Immature natural killer cell (primary cell): ENCODE measurements around the gene NFKBIE. TPM values are rescaled to one million over a fixed set of nuclear protein-coding genes. Genes with fewer than 3 reads are reported as not detected.

Experiments used
- DNase-seq, 3 donors: peaks; one replicate each; pipeline ENCODE4 v3.0.0; 2022; ENCODE audit warnings: mixed read lengths in 1 of 3
- H3K27ac Mint-ChIP-seq, 6 donors: one replicate each; pipeline ENCODE4 v1.8.0; 2020; ENCODE audit warnings: mixed read lengths in 6 of 6, mild to moderate bottlenecking in 5 of 6, inconsistent platforms in 4 of 6, moderate library complexity in 3 of 6
- H3K27me3 Mint-ChIP-seq, 3 donors: one replicate each; pipeline ENCODE4 v1.8.0; 2020 to 2021; ENCODE audit warnings: low read depth in 3 of 3, mild to moderate bottlenecking in 3 of 3, mixed read lengths in 3 of 3, moderate library complexity in 3 of 3, inconsistent platforms in 1 of 3
- H3K36me3 Mint-ChIP-seq, 3 donors: one replicate each; pipeline ENCODE4 v1.8.0; 2020; ENCODE audit warnings: mixed read lengths in 3 of 3, inconsistent platforms in 2 of 3, mild to moderate bottlenecking in 2 of 3
- H3K4me1 Mint-ChIP-seq, 2 donors: one replicate each; pipeline ENCODE4 v1.8.0; 2020; ENCODE audit warnings: inconsistent platforms in 2 of 2, mild to moderate bottlenecking in 2 of 2, mixed read lengths in 2 of 2, moderate library complexity in 1 of 2
- H3K4me3 Mint-ChIP-seq, 5 donors: one replicate each; pipeline ENCODE4 v1.8.0; 2020; ENCODE audit warnings: mild to moderate bottlenecking in 5 of 5, mixed read lengths in 5 of 5, inconsistent platforms in 3 of 5, moderate library complexity in 3 of 5
- H3K9me3 Mint-ChIP-seq, 6 donors: one replicate each; pipeline ENCODE4 v1.8.0; 2020; ENCODE audit warnings: mild to moderate bottlenecking in 6 of 6, mixed read lengths in 6 of 6, inconsistent platforms in 4 of 6, moderate library complexity in 3 of 6
- polyA plus RNA-seq, 3 donors: library from polyadenylated mRNA; unstranded; fragments of 300-500 nt; fragmentation: Illumina TruSeq; gene quantifications; one replicate each; pipeline ENCODE4 v1.2.3, GENCODE V29; 2021

The NFKBIE gene
- polyA plus RNA-seq, 3 donors from 2014 or later: 3.8 to 8.4 (median 8.3) TPM

GRCh38 chr6:44225579-44226325 is 39.6 kb downstream of the NFKBIE start:
- peaks cover 6 to 9% (median 7%) of the 10 kb centered on the region in 3 donors for H3K27me3 Mint-ChIP-seq
- H3K4me3 Mint-ChIP-seq: peak overlapping the region in 1 of 5 donors; percentile 49
- no peaks in the 10 kb centered on the region for H3K9me3 Mint-ChIP-seq
- no peak for DNase-seq
- H3K36me3 Mint-ChIP-seq: no peaks in the 10 kb centered on the region
- no peak overlapping the region for H3K27ac Mint-ChIP-seq
- H3K4me1 Mint-ChIP-seq: peaks cover 17 to 19% of the 10 kb centered on the region in 2 donors

DNA sequence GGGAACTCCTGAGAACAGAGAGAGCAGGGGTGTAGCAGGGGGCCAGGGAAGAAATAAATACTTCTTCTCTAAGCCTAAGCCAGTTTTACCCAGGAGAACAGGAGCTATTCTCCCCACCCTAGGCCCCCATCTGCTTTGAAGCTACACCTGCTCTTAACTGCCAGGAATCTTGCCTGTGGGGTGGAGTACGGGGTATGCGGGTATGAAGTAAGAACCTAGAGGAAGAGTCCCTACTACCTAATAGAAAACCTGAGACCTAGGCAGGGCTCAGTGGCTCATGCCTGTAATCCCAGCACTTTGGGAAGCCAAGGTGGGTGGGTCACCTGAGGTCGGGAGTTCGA is 40.4 kb downstream of the NFKBIE start:
- Mint-ChIP-seq H3K9me3 (no peaks in the 10 kb centered on the region), H3K4me3 (peak overlapping the region in 2 of 5 donors; percentile 75 to 81), H3K4me1 (peaks cover 17 to 21% of the 10 kb centered on the region in 2 donors), H3K36me3 (no peaks in the 10 kb centered on the region), H3K27ac (no peak overlapping the region), H3K27me3 (peaks cover 6 to 9% (median 7%) of the 10 kb centered on the region in 3 donors)
- DNase-seq: no peak

DNA sequence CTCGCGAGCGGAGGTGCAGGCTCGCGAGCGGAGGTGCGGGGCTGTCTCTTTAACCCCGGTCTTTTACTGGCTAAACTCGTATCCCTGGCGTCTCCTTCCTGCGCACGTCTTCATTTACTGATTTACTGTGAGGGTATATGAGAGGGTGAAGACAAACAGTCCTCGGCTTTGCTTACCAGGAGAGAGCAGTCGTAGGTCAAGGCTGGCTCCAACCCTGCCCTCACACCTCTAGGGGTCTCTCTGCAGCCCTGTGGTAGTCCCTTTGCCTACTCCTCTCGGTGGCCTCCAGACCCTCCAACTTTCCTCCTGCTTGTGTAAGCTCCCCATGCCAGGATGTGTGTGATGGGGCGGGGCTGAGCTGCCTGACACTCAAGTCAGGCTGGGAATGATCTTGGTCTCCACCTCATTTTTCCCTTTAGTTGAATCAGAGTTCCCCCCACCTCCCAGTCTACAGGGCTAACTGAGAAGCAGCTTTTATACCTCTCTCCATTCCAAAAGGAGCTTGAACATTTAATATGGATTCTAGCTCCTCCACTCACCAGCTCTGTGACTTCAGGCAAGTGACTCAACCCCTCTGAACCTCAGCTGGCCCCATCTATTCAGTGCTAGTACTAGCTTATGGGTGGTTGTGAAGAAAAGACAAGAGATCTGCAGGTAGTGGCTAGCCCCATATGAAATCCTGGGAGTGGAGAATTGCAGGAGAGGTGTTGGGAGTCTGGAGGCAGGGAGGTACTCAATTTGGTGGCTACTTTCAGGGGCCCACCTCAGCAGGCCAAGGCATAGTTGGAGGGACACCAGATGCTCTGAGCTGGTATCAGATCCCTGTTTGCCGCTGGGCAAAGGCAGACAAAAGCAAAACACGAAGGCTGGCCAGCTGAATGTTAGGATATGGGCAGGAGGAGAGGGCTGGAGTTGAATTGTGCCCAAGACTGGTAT is 41.1 kb downstream of the NFKBIE start:
- H3K36me3 Mint-ChIP-seq: no peaks in the 10 kb centered on the region
- peaks cover 6 to 8% (median 7%) of the 10 kb centered on the region in 3 donors for H3K27me3 Mint-ChIP-seq
- H3K9me3 Mint-ChIP-seq: no peaks in the 10 kb centered on the region
- DNase-seq: no peak
- peak overlapping the region in 2 of 6 donors; percentile 28 to 60 for H3K27ac Mint-ChIP-seq
- H3K4me3 Mint-ChIP-seq: peak overlapping the region; percentile 75 to 84 (median 81)
- peaks cover 17 to 25% of the 10 kb centered on the region in 2 donors for H3K4me1 Mint-ChIP-seq

- Mint-ChIP-seq H3K4me1 (peaks cover 17 to 29% of the 10 kb centered on the region in 2 donors), H3K9me3 (no peaks in the 10 kb centered on the region), H3K27me3 (peaks cover 9 to 11% (median 9%) of the 10 kb centered on the region in 3 donors), H3K4me3 (peak within 1 kb of the TSS; percentile 75 to 84 (median 82)), H3K36me3 (no peaks in the 10 kb centered on the region), H3K27ac (peak within 1 kb of the TSS in 2 of 6 donors; percentile 28 to 60)
- peak; percentile 70 to 78 (median 77) for DNase-seq
Measured at GRCh38 chr6:44223319-44224028, 41.9 kb downstream of the NFKBIE start, which contains the start of gene SLC29A1. SLC29A1 (plus strand) TSS chr6:44223595; CDS start chr6:44227314, 3,719 bp downstream.

GRCh38 chr6:44222486-44223318 is 42.6 kb downstream of the NFKBIE start:
- Mint-ChIP-seq H3K36me3 (no peaks in the 10 kb centered on the region), H3K9me3 (no peaks in the 10 kb centered on the region), H3K4me1 (peaks cover 17 to 32% of the 10 kb centered on the region in 2 donors), H3K27me3 (peaks cover 9 to 14% (median 11%) of the 10 kb centered on the region in 3 donors), H3K27ac (no peak overlapping the region), H3K4me3 (peak overlapping the region; percentile 72 to 84 (median 81))
- no peak for DNase-seq

GRCh38 chr6:44221961-44222335 is 43.4 kb downstream of the NFKBIE start:
- no peak for DNase-seq
- H3K4me1 Mint-ChIP-seq: peaks cover 17 to 32% of the 10 kb centered on the region in 2 donors
- no peak overlapping the region for H3K27ac Mint-ChIP-seq
- peak overlapping the region in 1 of 5 donors; percentile 75 for H3K4me3 Mint-ChIP-seq
- no peaks in the 10 kb centered on the region for H3K9me3 Mint-ChIP-seq
- H3K27me3 Mint-ChIP-seq: peaks cover 9 to 14% (median 11%) of the 10 kb centered on the region in 3 donors
- H3K36me3 Mint-ChIP-seq: no peaks in the 10 kb centered on the region

DNA sequence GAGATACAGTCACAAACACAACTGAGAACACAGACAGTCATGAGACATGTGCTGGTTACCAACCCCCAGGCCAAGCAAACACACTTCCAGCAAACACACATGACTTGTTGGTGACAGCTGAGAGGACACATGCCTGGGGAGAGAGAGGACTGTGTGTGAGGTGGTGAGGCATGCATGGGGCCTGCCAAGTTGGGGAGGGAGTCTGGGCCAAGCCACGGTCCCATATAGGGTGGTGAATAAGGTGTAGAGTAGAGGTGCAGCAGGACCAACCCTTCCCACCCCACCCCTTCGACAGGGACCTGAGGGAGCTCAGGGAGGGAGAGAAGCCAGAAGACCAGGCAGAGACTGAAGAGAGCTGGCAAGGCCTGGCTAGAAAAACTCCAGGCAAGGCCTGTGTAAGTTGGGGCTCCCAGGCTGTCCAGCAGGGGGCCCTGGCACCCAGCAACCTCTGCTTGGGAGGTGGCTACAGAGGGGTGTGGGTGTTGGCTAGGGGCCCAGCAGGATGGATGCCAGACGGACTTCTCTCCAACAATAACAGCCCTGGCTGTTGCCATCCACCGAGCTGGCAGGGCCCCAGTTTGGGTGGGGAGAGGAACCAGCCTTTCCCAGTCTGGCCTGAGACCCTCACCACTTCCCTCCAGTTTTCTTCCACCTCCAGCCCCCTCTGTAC is 43.9 kb downstream of the NFKBIE start:
- peak overlapping the region in 2 of 6 donors; percentile 35 to 59 for H3K27ac Mint-ChIP-seq

GRCh38 chr6:44220913-44221290 is 44.4 kb downstream of the NFKBIE start:
- H3K4me3 Mint-ChIP-seq: peak overlapping the region in 1 of 5 donors; percentile 10
- H3K4me1 Mint-ChIP-seq: peaks cover 17 to 32% of the 10 kb centered on the region in 2 donors
- H3K27me3 Mint-ChIP-seq: peaks cover 9 to 19% (median 11%) of the 10 kb centered on the region in 3 donors
- H3K9me3 Mint-ChIP-seq: no peaks in the 10 kb centered on the region
- H3K36me3 Mint-ChIP-seq: no peaks in the 10 kb centered on the region
- H3K27ac Mint-ChIP-seq: peak overlapping the region in 1 of 6 donors; percentile 59
- DNase-seq: no peak

More for the DNA sequence above, 43.9 kb downstream of the NFKBIE start:
- peaks cover 17 to 32% of the 10 kb centered on the region in 2 donors for H3K4me1 Mint-ChIP-seq
- no peaks in the 10 kb centered on the region for H3K9me3 Mint-ChIP-seq
- peak; percentile 63 to 67 (median 64) for DNase-seq
- H3K36me3 Mint-ChIP-seq: no peaks in the 10 kb centered on the region
- H3K27me3 Mint-ChIP-seq: peaks cover 9 to 17% (median 11%) of the 10 kb centered on the region in 3 donors
- peak overlapping the region in 1 of 5 donors; percentile 10 for H3K4me3 Mint-ChIP-seq

DNA sequence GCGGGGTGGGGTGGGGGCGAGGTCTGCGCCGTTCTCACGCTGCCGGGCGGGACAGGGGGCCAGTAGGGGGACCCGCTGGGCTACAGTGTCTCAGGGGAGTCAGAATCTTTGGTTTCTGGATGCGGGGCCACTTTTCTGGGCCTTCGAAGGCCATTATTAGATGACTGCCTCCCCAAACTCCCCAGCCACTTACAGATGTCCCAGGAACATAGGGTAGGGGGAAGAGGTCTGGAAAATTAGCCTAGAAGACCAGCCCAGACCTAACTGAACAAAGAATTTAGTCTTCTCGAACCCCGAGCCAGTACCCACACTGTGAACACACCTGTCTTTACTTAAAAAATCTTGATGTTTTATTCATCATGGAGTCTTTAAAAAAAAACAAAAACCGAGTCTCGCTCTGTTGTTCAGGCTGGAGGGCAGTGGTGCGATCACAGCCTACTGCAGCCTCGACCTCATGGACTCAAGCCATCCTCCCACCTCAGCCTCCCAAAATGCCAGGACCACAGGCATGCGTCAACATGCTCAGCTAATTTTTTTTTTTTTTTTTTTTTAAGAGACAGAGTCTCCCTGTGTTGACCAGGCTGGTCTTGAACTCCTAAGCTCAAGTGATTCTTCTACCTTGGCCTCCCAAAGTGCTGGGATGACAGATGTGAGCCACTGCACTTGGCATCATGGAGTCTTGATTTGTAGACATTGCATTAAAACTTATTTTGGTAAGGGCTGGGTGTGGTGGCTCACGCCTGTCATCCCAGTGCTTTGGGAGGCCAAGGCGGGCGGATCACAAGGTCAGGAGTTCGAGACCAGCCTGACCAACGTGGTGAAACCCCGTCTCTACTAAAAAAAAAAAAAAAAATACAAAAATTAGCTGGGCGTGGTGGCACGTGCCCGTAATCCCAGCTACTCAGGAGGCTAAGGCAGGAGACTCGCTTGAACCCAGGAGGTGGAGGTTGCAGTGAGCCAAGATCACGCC is 45.3 kb downstream of the NFKBIE start:
- Mint-ChIP-seq H3K4me3 (peak overlapping the region in 3 of 5 donors; percentile 30 to 42 (median 40)), H3K4me1 (peaks cover 17 to 32% of the 10 kb centered on the region in 2 donors), H3K36me3 (no peaks in the 10 kb centered on the region), H3K27me3 (peaks cover 9 to 20% (median 11%) of the 10 kb centered on the region in 3 donors), H3K9me3 (no peaks in the 10 kb centered on the region), H3K27ac (no peak overlapping the region)
- DNase-seq: no peak

GRCh38 chr6:44219053-44219814 is 46.1 kb downstream of the NFKBIE start:
- Mint-ChIP-seq H3K4me1 (peaks cover 12 to 28% of the 10 kb centered on the region in 2 donors), H3K27me3 (peaks cover 4 to 21% (median 11%) of the 10 kb centered on the region in 3 donors), H3K27ac (no peak overlapping the region), H3K9me3 (no peaks in the 10 kb centered on the region), H3K4me3 (peak overlapping the region in 4 of 5 donors; percentile 42 to 61 (median 54)), H3K36me3 (peaks cover 0 to under 1% (median 0%) of the 10 kb centered on the region in 3 donors)
- DNase-seq: peak; percentile 30 to 44 (median 43)
